GM12865 (cell line): Measurements from ENCODE around the gene MAP3K1.

Experiments
- DNase-seq: peaks from one replicate; pipeline ENCODE4 v3.0.0; 2010; ENCODE audit warnings: low read depth
- H3K4me3 ChIP-seq: 2 replicates; pipeline ENCODE4 v1.5.1; 2011; ENCODE audit warnings: mild to moderate bottlenecking, low read depth, low read length, control low read depth
- TF ChIP-seq, protein P1 (sequence below): IDR thresholded peaks from 2 replicates; pipeline ENCODE4 v1.5.1; 2011; ENCODE audit warnings: low read length, control low read depth, low read depth, inconsistent platforms; ENCODE audit not compliant: insufficient read depth; ENCODE audit errors: missing control alignments

Gene MAP3K1

DNA sequence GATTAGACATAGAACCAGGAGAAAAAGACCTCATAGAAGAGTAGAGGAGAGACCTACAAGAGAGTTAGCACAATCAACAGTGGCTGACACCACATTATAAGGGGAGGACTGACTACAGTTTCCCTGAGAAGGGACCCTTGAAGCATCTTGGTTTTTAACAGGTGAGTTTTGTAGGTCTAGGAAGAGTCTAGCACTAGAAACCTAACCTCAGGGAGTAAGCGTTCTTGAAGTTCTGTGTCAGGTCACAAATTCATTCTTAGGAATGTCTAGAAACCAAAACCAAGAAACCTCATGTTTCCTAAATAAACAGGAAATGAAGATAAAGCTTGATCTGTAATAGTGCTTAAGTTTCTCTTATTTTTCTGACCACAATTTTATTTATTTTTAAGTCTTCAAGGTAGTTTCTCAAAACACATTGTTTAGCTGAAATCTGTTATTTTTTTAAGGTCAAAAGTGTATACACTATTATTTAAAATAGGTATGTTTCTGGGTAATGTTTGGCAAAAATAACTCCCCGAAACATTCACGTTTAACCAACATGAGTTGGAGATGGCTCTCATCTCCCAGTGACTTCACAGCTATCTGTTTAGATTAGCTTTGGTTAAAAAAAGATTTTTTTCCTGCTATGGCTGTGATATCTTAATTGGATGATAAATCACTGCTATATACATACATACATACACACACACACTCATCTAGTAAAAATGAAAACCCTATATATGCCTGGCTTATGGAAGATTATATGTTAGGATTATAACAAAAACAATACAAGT is 37.1 kb downstream of the MAP3K1 start:
- TF ChIP-seq, protein P1, sequence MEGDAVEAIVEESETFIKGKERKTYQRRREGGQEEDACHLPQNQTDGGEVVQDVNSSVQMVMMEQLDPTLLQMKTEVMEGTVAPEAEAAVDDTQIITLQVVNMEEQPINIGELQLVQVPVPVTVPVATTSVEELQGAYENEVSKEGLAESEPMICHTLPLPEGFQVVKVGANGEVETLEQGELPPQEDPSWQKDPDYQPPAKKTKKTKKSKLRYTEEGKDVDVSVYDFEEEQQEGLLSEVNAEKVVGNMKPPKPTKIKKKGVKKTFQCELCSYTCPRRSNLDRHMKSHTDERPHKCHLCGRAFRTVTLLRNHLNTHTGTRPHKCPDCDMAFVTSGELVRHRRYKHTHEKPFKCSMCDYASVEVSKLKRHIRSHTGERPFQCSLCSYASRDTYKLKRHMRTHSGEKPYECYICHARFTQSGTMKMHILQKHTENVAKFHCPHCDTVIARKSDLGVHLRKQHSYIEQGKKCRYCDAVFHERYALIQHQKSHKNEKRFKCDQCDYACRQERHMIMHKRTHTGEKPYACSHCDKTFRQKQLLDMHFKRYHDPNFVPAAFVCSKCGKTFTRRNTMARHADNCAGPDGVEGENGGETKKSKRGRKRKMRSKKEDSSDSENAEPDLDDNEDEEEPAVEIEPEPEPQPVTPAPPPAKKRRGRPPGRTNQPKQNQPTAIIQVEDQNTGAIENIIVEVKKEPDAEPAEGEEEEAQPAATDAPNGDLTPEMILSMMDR: no peak
- no peak for DNase-seq
- no peak overlapping the region for H3K4me3 ChIP-seq

DNA sequence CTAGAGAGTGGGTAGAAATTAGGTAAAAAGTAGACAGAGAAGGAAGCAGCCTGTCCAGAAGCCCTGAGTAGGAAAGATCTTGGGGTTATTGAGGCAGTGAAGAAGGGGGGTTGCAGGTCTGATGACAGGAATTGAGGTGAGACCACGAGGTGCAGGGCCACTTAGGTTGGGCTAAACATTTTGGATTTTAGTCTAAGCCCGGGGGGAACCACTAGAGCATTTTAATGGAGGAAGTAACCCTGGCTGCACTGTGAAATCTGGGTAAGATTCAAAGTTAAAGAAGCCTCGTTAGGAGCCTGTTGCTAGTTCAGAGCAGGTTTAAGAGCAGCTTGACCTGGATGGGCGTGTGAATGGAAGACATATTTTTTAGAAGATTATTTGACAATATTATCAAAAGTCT is 38.3 kb downstream of the MAP3K1 start:
- DNase-seq: no peak
- H3K4me3 ChIP-seq: no peak overlapping the region
- TF ChIP-seq, protein P1: no peak

GRCh38 chr5:56854920-56855319 is 39.6 kb downstream of the MAP3K1 start:
- no peak for DNase-seq
- TF ChIP-seq, protein P1: no peak
- H3K4me3 ChIP-seq: no peak overlapping the region

DNA sequence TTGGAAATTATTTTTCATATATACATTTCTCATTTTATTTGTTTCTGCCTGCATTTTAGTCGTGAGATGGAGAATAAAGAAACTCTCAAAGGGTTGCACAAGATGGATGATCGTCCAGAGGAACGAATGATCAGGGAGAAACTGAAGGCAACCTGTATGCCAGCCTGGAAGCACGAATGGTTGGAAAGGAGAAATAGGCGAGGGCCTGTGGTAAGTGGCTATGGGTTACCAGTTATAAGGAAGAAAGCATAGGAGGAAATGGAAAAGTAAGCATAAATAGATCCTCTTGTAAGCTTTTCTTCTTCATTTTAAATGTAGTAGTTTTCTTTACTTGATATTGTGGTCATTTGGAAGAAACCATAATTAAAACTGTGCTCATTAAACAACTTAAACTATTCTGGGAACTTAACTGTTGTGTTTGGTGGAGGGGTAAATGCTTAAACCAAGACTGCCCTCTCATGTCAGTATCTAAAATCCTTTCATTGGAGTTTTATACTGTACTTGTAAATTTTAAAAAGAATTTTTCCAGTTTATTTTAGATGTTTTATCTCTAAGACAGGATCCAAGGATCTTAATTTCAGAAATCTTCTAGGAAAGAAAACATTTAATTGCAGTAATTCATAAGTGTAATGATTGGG is 41.3 kb downstream of the MAP3K1 start:
- TF ChIP-seq, protein P1: no peak
- DNase-seq: no peak
- no peak overlapping the region for H3K4me3 ChIP-seq

- TF ChIP-seq, protein P1: no peak
Measured at GRCh38 chr5:56858777-56859442, 43.6 kb downstream of the MAP3K1 start.

GRCh38 chr5:56861893-56862485 is 46.6 kb downstream of the MAP3K1 start:
- no peak for DNase-seq
- TF ChIP-seq, protein P1: no peak

More at GRCh38 chr5:56858777-56859442, 43.6 kb downstream of the MAP3K1 start:
- no peak for DNase-seq
- no peak overlapping the region for H3K4me3 ChIP-seq

More at GRCh38 chr5:56861893-56862485, 46.6 kb downstream of the MAP3K1 start:
- no peak overlapping the region for H3K4me3 ChIP-seq
